Measurements from ENCODE around the gene TCP11. TPM values are rescaled to one million over a fixed set of nuclear protein-coding genes. Genes with fewer than 3 reads are reported as not detected.

The TCP11 gene
- total and polyA plus RNA-seq, 4 donors = 0.05 to 0.19 TPM; not detected in 2

GRCh38 chr6:35087361-35088280 lies 53.5 kb downstream of the TCP11 start:
- H3K27me3 ChIP-seq (ENCODE audit: control insufficient read depth in 4 of 4, insufficient read depth in 4 of 4, low read length in 3 of 4) = no peaks in the 10 kb centered on the region
- no peak for TF ChIP-seq YY1 (IDR thresholded peaks at IDR 0.05)
- no peak for TF ChIP-seq FOXA1 (IDR thresholded peaks at IDR 0.05)
- no peak for TF ChIP-seq TAF1 (conservative IDR thresholded peaks at IDR 0.05)
- TF ChIP-seq EGR1 (IDR thresholded peaks at IDR 0.05; ENCODE audit: low read depth in 2 of 2) = no peak
- no peak for TF ChIP-seq ATF3 (IDR thresholded peaks at IDR 0.05)
- no peak for TF ChIP-seq HNF4A (conservative IDR thresholded peaks at IDR 0.05)
- TF ChIP-seq HNF4G (IDR thresholded peaks at IDR 0.05) = no peak
- TF ChIP-seq GABPA (IDR thresholded peaks at IDR 0.05 in 1 of 2, conservative IDR thresholded peaks at IDR 0.05 in 1 of 2) = no peak
- no peak for TF ChIP-seq SP1 (IDR thresholded peaks at IDR 0.05)
- no peak for TF ChIP-seq RXRA (IDR thresholded peaks at IDR 0.05)
- TF ChIP-seq RAD21 (IDR thresholded peaks at IDR 0.05) = no peak
- no peak for TF ChIP-seq ZBTB33 (IDR thresholded peaks at IDR 0.05)
- TF ChIP-seq MAX (IDR thresholded peaks at IDR 0.05) = no peak
- no peak overlapping the region for H3K4me3 ChIP-seq (ENCODE audit: low read depth in 1 of 3, low read length in 3 of 3)
- H3K4me1 ChIP-seq (ENCODE audit: control insufficient read depth in 4 of 4, insufficient read depth in 4 of 4, low read length in 3 of 4) = peaks cover 6 to 27% (median 13%) of the 10 kb centered on the region in 4 donors
- DNase-seq (ENCODE audit: low spot score) = no peak
- H3K27ac ChIP-seq (ENCODE audit: low read depth in 1 of 2, low read length in 2 of 2) = no peak overlapping the region
- WGBS = 85% methylated on average over 22 of the region's 22 CpGs
- no peaks in the 10 kb centered on the region for H3K9me3 ChIP-seq (ENCODE audit: control insufficient read depth in 4 of 4, low read length in 3 of 4)
- H3K9ac ChIP-seq (ENCODE audit: low read depth in 1 of 2, low read length in 2 of 2) = no peak overlapping the region
- peaks cover 3 to 42% (median 20%) of the 10 kb centered on the region in 4 donors for H3K36me3 ChIP-seq (ENCODE audit: control insufficient read depth in 4 of 4, insufficient read depth in 3 of 4, low read depth in 1 of 4, low read length in 3 of 4)

- Histone ChIP-seq H3K4me3 (ENCODE audit: low read depth in 1 of 3, low read length in 3 of 3) (no peak overlapping the region), H3K27me3 (ENCODE audit: control insufficient read depth in 4 of 4, insufficient read depth in 4 of 4, low read length in 3 of 4) (no peaks in the 10 kb centered on the region), H3K27ac (ENCODE audit: low read depth in 1 of 2, low read length in 2 of 2) (no peak overlapping the region), H3K36me3 (ENCODE audit: control insufficient read depth in 4 of 4, insufficient read depth in 3 of 4, low read depth in 1 of 4, low read length in 3 of 4) (peaks cover 3 to 43% (median 22%) of the 10 kb centered on the region in 4 donors), H3K9me3 (ENCODE audit: control insufficient read depth in 4 of 4, low read length in 3 of 4) (no peaks in the 10 kb centered on the region), H3K4me1 (ENCODE audit: control insufficient read depth in 4 of 4, insufficient read depth in 4 of 4, low read length in 3 of 4) (peaks cover 6 to 22% (median 11%) of the 10 kb centered on the region in 4 donors), H3K9ac (ENCODE audit: low read depth in 1 of 2, low read length in 2 of 2) (no peak overlapping the region)
- DNase-seq (ENCODE audit: low spot score) = no peak
- TF ChIP-seq CTCF (IDR thresholded peaks at IDR 0.05; ENCODE audit: low read depth, low read length, missing input control) = no peak
- no peak for TF ChIP-seq YY1 (IDR thresholded peaks at IDR 0.05)
- TF ChIP-seq FOXA2 (IDR thresholded peaks at IDR 0.05) = no peak
- TF ChIP-seq REST (IDR thresholded peaks at IDR 0.05) = no peak
- no peak for TF ChIP-seq SP1 (IDR thresholded peaks at IDR 0.05)
- WGBS = 94% methylated on average over 12 of the region's 12 CpGs
Measured at GRCh38 chr6:35086636-35087360, 54.3 kb downstream of the TCP11 start.
